HEK293 (cell line): ENCODE results near the gene SNAPC5.

ENCODE experiments used
- CTCF ChIA-PET: fragments of 350-600 bp; formaldehyde crosslinking; extraction: SDS; loops from one replicate; lab custom pipeline; 2021; ENCODE audit warnings: antibody characterized with exemption; lab: Yijun Ruan, JAX
- POLR2A ChIA-PET: fragments of 300-600 bp; formaldehyde crosslinking; extraction: SDS; loops from one replicate; lab custom pipeline; 2020; ENCODE audit warnings: antibody characterized with exemption, inconsistent platforms; lab: Yijun Ruan, JAX
- H3K27ac ChIP-seq: fragments of 200-500 bp; sonication (Bioruptor generic); 2 replicates; pipeline ENCODE4 v1.5.1; 2014; ENCODE audit warnings: low read depth, low read length, control low read depth, inconsistent platforms; ENCODE audit errors: extremely low read depth
- H3K36me3 ChIP-seq, 2 experiments: fragments of 200-500 bp in 1 of 2; sonication (Bioruptor generic) in 1 of 2; 1 replicate in 1 of 2; 2 replicates in 1 of 2; pipeline ENCODE4 v1.5.1; 2014 to 2017; ENCODE audit warnings: inconsistent platforms in 2 of 2, low read length in 2 of 2; ENCODE audit not compliant: control insufficient read depth in 2 of 2, insufficient read depth in 1 of 2
- H3K4me1 ChIP-seq: fragments of 200-500 bp; sonication (Bioruptor generic); 2 replicates; pipeline ENCODE4 v1.5.1; 2014; ENCODE audit warnings: mild to moderate bottlenecking, low read length, inconsistent platforms; ENCODE audit not compliant: control insufficient read depth, insufficient read depth
- H3K4me3 ChIP-seq: 2 replicates; pipeline ENCODE4 v1.5.1; 2011; ENCODE audit warnings: low read depth, mild to moderate bottlenecking, control low read depth, low read length, moderate library complexity
- H3K9me3 ChIP-seq: fragments of 200-500 bp; sonication (Bioruptor generic); 2 replicates; pipeline ENCODE4 v1.5.1; 2014; ENCODE audit warnings: low read depth, low read length, inconsistent platforms; ENCODE audit not compliant: control insufficient read depth, insufficient read depth
- EGR2 ChIP-seq: fragments of 450-650 bp; formaldehyde crosslinking; IDR thresholded peaks from 2 replicates; pipeline ENCODE4 v1.5.1; 2016; ENCODE audit warnings: low read depth, missing biosample characterization, missing genetic modification characterization
- KLF10 ChIP-seq: fragments of 450-650 bp; IDR thresholded peaks from 2 replicates; pipeline ENCODE4 v1.5.1; 2018; ENCODE audit warnings: missing biosample characterization, mild to moderate bottlenecking, missing genetic modification characterization
- SCRT2 ChIP-seq: fragments of 450-650 bp; formaldehyde crosslinking; IDR thresholded peaks from 2 replicates; pipeline ENCODE4 v1.5.1; 2016; ENCODE audit warnings: missing biosample characterization, missing genetic modification characterization
- YY2 ChIP-seq: fragments of 450-650 bp; formaldehyde crosslinking; IDR thresholded peaks from 2 replicates; pipeline ENCODE4 v1.5.1; 2016; ENCODE audit warnings: missing biosample characterization, missing genetic modification characterization
- ZBTB20 ChIP-seq: fragments of 450-650 bp; formaldehyde crosslinking; IDR thresholded peaks from 2 replicates; pipeline ENCODE4 v1.5.1; 2016; ENCODE audit warnings: missing biosample characterization, missing genetic modification characterization
- ZBTB8A ChIP-seq: fragments of 450-650 bp; formaldehyde crosslinking; IDR thresholded peaks from 2 replicates; pipeline ENCODE4 v1.5.1; 2016; ENCODE audit warnings: missing biosample characterization, missing genetic modification characterization
- ZFHX2 ChIP-seq: fragments of 450-650 bp; formaldehyde crosslinking; conservative IDR thresholded peaks from 2 replicates; pipeline ENCODE4 v1.5.1; 2016; ENCODE audit warnings: missing biosample characterization, missing genetic modification characterization
- ZNF16 ChIP-seq: fragments of 450-650 bp; formaldehyde crosslinking; IDR thresholded peaks from 2 replicates; pipeline ENCODE4 v1.5.1; 2016; ENCODE audit warnings: low read depth, missing biosample characterization, missing genetic modification characterization
- ZNF302 ChIP-seq: fragments of 450-650 bp; formaldehyde crosslinking; IDR thresholded peaks from 2 replicates; pipeline ENCODE4 v1.5.1; 2016; ENCODE audit warnings: missing biosample characterization, missing genetic modification characterization, low read depth
- ZNF324 ChIP-seq: fragments of 450-650 bp; formaldehyde crosslinking; IDR thresholded peaks from 2 replicates; pipeline ENCODE4 v1.5.1; 2016; ENCODE audit warnings: missing biosample characterization, missing genetic modification characterization
- ZNF521 ChIP-seq: fragments of 450-650 bp; formaldehyde crosslinking; IDR thresholded peaks from 2 replicates; pipeline ENCODE4 v1.5.1; 2017; ENCODE audit warnings: missing biosample characterization, mild to moderate bottlenecking, missing genetic modification characterization
- ZNF549 ChIP-seq: fragments of 450-650 bp; IDR thresholded peaks from 2 replicates; pipeline ENCODE4 v1.5.1; 2018; ENCODE audit warnings: missing biosample characterization, missing genetic modification characterization, mild to moderate bottlenecking, inconsistent platforms, moderate library complexity
- ZNF560 ChIP-seq: fragments of 450-650 bp; formaldehyde crosslinking; IDR thresholded peaks from 2 replicates; pipeline ENCODE4 v1.5.1; 2017; ENCODE audit warnings: missing biosample characterization, missing genetic modification characterization, borderline replicate concordance
- ZNF664 ChIP-seq: fragments of 450-650 bp; formaldehyde crosslinking; IDR thresholded peaks from 2 replicates; pipeline ENCODE4 v1.5.1; 2016; ENCODE audit warnings: missing biosample characterization, missing genetic modification characterization
- TF ChIP-seq, protein P1 (sequence below): fragments of 450-650 bp; formaldehyde crosslinking; IDR thresholded peaks from 2 replicates; pipeline ENCODE4 v1.5.1; 2016; ENCODE audit warnings: missing biosample characterization, missing genetic modification characterization, low read depth
- TF ChIP-seq, protein P2 (sequence below): sonication (generic); formaldehyde crosslinking; IDR thresholded peaks from 2 replicates; pipeline ENCODE4 v1.8.1; 2022; ENCODE audit warnings: mild to moderate bottlenecking, moderate library complexity, missing genetic modification reagents
- TF ChIP-seq, protein P3 (sequence below): fragments of 450-650 bp; formaldehyde crosslinking; IDR thresholded peaks from 2 replicates; pipeline ENCODE4 v1.5.1; 2016; ENCODE audit warnings: missing biosample characterization, missing genetic modification characterization
- TF ChIP-seq, protein P4 (sequence below): fragments of 450-650 bp; formaldehyde crosslinking; conservative IDR thresholded peaks from 2 replicates; pipeline ENCODE4 v1.5.1; 2016; ENCODE audit warnings: low read depth, missing biosample characterization, missing genetic modification characterization
- TF ChIP-seq, protein P5 (sequence below): fragments of 450-650 bp; formaldehyde crosslinking; optimal IDR thresholded peaks from 2 replicates; pipeline ENCODE3; 2016; ENCODE audit warnings: missing biosample characterization, mild to moderate bottlenecking, missing genetic modification characterization

Gene SNAPC5

DNA sequence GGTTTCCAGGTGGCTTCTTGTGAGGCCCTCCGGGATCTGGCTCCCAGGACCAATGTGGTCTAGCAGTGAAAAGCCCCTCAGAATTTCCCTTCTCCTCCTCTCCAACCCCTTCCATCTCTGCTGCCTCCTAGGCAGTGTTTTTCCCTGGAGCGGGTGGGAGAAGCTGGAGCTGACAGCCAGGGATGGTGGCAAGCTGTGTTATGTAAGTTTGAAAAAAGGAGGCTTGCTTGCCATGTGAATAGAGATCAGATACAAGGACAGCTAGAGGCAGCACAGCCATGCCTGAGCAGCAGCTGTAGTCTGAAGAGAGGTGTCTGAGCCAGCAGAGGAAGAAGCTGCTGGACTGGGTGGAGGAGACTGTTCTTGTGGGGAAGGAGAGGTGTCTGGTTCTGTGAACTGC is 20.6 kb downstream of the SNAPC5 start:
- CTCF ChIA-PET: interaction anchor here (0.7 kb wide), 1 partner anchor 10 kb away, joined by 3 read pairs; no protein-coding TSS in a partner anchor
- Histone ChIP-seq H3K4me1 (no peaks in the 10 kb centered on the region), H3K27ac (no peak overlapping the region), H3K9me3 (no peaks in the 10 kb centered on the region), H3K4me3 (no peak overlapping the region), H3K36me3 (peaks cover 0 to 13% of the 10 kb centered on the region in 2 experiments; a peak in 2 of 3 replicates)
- POLR2A ChIA-PET: no interaction called here
- TF ChIP-seq, protein P1, sequence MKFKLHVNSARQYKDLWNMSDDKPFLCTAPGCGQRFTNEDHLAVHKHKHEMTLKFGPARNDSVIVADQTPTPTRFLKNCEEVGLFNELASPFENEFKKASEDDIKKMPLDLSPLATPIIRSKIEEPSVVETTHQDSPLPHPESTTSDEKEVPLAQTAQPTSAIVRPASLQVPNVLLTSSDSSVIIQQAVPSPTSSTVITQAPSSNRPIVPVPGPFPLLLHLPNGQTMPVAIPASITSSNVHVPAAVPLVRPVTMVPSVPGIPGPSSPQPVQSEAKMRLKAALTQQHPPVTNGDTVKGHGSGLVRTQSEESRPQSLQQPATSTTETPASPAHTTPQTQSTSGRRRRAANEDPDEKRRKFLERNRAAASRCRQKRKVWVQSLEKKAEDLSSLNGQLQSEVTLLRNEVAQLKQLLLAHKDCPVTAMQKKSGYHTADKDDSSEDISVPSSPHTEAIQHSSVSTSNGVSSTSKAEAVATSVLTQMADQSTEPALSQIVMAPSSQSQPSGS: no peak

DNA sequence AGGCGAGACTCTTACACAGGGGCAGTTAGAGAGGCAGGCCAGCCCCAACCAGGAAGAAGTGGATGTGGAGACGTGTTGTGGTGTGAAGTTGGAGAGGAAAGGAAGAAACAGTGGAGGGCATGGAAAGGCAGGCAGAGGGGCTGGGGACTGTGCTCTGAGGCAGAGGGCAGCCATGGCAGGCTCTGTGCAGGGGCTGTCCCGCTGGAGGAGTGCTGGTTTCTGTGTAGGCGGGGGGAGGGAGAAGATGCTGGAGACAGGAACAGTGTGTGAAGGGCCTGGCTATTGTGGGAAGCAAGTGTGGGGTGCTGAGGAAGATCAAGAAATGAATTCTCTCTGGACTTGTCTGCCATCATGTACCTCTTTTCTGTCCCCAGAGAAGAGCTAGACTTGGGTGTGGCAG is 21.0 kb downstream of the SNAPC5 start:
- ChIA-PET POLR2A (no interaction called here), CTCF (no interaction called here)
- Histone ChIP-seq H3K36me3 (peaks cover 0 to 8% of the 10 kb centered on the region in 2 experiments; a peak in 2 of 3 replicates), H3K27ac (no peak overlapping the region), H3K4me3 (no peak overlapping the region), H3K9me3 (no peaks in the 10 kb centered on the region), H3K4me1 (no peaks in the 10 kb centered on the region)
- TF ChIP-seq ZFHX2 (peak; percentile 85), EGR2 (tag by site-specific recombination) (peak; percentile 79), KLF10 (tag by site-specific recombination) (no peak)

DNA sequence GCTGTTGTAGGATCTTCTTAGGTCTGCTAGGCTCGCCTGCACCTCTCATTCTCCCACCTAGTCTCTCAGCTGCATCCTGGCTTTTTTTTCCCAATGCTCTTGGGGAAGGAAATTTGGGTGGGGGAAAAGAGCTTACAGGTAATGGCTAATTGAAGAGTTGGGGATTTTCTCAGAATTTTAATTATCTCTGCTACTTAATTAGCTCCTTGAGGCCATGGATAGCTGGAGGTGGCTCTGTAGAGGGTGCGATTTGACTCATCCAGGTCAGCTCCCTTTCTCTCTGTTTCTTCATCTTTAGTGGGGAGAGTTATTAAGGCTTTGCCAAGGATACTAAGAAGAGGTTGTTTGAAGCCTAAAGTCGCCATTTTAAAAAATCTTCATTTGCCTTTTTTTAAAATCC is 22.6 kb downstream of the SNAPC5 start:
- no peaks in the 10 kb centered on the region; a peak in 1 of 3 replicates for H3K36me3 ChIP-seq
- H3K4me3 ChIP-seq: no peak overlapping the region
- H3K4me1 ChIP-seq: no peaks in the 10 kb centered on the region
- no peaks in the 10 kb centered on the region for H3K9me3 ChIP-seq
- POLR2A ChIA-PET: no interaction called here
- no peak overlapping the region for H3K27ac ChIP-seq
- CTCF ChIA-PET: interaction anchor here (1.1 to 1.9 kb wide), 2 partner anchors 23 to 89 kb away, joined by 6 to 9 read pairs; partner anchors contain the start of genes MAP2K1 and SNAPC5
- TF ChIP-seq ZNF324 (no peak), SCRT2 (no peak), ZNF302 (tag by site-specific recombination) (no peak), ZNF549 (no peak), ZNF664 (tag by site-specific recombination) (no peak), ZBTB20 (tag by site-specific recombination) (no peak), ZNF521 (tag by site-specific recombination) (no peak), ZBTB8A (no peak), ZNF560 (tag by site-specific recombination) (no peak), YY2 (tag by site-specific recombination) (no peak), ZNF16 (tag by site-specific recombination) (no peak)
- TF ChIP-seq, protein P2, sequence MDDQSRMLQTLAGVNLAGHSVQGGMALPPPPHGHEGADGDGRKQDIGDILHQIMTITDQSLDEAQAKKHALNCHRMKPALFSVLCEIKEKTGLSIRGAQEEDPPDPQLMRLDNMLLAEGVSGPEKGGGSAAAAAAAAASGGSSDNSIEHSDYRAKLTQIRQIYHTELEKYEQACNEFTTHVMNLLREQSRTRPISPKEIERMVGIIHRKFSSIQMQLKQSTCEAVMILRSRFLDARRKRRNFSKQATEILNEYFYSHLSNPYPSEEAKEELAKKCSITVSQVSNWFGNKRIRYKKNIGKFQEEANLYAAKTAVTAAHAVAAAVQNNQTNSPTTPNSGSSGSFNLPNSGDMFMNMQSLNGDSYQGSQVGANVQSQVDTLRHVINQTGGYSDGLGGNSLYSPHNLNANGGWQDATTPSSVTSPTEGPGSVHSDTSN (CRISPR knock-in tag): no peak
- TF ChIP-seq, protein P3, sequence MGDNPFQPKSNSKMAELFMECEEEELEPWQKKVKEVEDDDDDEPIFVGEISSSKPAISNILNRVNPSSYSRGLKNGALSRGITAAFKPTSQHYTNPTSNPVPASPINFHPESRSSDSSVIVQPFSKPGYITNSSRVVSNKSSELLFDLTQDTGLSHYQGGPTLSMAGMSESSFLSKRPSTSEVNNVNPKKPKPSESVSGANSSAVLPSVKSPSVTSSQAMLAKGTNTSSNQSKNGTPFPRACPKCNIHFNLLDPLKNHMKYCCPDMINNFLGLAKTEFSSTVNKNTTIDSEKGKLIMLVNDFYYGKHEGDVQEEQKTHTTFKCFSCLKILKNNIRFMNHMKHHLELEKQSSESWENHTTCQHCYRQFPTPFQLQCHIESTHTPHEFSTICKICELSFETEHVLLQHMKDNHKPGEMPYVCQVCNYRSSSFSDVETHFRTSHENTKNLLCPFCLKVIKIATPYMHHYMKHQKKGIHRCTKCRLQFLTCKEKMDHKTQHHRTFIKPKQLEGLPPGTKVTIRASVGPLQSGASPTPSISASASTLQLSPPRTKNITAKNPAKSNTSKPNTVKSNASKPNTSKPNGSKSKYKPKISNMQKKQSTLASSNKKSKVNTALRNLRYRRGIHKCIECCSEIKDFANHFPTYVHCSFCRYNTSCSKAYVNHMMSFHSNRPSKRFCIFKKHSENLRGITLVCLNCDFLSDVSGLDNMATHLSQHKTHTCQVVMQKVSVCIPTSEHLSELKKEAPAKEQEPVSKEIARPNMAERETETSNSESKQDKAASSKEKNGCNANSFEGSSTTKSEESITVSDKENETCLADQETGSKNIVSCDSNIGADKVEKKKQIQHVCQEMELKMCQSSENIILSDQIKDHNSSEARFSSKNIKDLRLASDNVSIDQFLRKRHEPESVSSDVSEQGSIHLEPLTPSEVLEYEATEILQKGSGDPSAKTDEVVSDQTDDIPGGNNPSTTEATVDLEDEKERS (tag by site-specific recombination): no peak
- TF ChIP-seq, protein P4, sequence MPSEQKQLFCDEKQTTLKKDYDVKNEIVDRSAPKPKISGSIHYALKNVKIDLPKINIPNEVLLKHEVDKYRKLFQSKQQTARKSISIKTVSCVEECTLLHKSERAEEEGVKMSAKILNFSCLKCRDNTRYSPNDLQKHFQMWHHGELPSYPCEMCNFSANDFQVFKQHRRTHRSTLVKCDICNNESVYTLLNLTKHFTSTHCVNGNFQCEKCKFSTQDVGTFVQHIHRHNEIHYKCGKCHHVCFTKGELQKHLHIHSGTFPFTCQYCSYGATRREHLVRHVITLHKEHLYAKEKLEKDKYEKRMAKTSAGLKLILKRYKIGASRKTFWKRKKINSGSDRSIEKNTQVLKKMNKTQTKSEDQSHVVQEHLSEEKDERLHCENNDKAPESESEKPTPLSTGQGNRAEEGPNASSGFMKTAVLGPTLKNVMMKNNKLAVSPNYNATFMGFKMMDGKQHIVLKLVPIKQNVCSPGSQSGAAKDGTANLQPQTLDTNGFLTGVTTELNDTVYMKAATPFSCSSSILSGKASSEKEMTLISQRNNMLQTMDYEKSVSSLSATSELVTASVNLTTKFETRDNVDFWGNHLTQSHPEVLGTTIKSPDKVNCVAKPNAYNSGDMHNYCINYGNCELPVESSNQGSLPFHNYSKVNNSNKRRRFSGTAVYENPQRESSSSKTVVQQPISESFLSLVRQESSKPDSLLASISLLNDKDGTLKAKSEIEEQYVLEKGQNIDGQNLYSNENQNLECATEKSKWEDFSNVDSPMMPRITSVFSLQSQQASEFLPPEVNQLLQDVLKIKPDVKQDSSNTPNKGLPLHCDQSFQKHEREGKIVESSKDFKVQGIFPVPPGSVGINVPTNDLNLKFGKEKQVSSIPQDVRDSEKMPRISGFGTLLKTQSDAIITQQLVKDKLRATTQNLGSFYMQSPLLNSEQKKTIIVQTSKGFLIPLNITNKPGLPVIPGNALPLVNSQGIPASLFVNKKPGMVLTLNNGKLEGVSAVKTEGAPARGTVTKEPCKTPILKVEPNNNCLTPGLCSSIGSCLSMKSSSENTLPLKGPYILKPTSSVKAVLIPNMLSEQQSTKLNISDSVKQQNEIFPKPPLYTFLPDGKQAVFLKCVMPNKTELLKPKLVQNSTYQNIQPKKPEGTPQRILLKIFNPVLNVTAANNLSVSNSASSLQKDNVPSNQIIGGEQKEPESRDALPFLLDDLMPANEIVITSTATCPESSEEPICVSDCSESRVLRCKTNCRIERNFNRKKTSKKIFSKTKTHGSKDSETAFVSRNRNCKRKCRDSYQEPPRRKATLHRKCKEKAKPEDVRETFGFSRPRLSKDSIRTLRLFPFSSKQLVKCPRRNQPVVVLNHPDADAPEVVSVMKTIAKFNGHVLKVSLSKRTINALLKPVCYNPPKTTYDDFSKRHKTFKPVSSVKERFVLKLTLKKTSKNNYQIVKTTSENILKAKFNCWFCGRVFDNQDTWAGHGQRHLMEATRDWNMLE (tag by site-specific recombination): no peak
- TF ChIP-seq, protein P5, sequence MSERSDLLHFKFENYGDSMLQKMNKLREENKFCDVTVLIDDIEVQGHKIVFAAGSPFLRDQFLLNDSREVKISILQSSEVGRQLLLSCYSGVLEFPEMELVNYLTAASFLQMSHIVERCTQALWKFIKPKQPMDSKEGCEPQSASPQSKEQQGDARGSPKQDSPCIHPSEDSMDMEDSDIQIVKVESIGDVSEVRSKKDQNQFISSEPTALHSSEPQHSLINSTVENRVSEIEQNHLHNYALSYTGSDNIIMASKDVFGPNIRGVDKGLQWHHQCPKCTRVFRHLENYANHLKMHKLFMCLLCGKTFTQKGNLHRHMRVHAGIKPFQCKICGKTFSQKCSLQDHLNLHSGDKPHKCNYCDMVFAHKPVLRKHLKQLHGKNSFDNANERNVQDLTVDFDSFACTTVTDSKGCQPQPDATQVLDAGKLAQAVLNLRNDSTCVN: no peak
